SHP77 (cell line): ENCODE data around the gene TMPRSS3.
A peak's percentile ranks its signal among the peaks of the same experiment; 100 is the strongest.

Experiments used
- DNase-seq, 2 experiments: peaks; one replicate each; lab custom pipeline; 2025; lab: John Stamatoyannopoulos, UW

TMPRSS3 gene

DNA sequence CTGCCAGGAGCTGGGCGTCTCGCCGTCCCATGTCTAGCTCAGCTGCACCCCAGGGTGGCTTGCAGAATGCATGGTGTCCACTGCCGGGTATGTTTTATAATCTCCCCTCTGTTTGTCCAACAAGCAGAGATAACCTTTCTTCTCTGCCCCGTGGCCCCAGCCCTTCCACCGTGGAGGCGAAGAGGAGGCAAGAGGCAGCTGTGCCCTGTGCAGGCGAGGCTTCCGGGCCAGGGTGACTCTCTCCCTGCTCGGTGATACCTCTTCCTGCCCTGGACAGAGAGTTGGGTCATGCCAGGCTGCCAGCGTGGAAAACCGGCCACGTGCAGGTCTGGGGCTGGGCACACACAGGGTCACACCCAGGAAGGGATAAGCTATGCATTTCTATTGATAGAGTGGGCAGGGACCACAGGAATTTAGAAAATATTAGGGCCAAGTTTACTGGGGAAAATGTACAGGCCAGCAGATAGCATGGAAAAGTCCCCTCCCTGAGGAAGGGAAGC, 44.9 kb downstream of the TMPRSS3 start, which contains the start of gene TFF2:
TSS of gene TFF2 (minus strand) at position 68 of the 500 bp plus-strand sequence. CDS start at position 31, 37 bp downstream.
- DNase-seq, result no peak

DNA sequence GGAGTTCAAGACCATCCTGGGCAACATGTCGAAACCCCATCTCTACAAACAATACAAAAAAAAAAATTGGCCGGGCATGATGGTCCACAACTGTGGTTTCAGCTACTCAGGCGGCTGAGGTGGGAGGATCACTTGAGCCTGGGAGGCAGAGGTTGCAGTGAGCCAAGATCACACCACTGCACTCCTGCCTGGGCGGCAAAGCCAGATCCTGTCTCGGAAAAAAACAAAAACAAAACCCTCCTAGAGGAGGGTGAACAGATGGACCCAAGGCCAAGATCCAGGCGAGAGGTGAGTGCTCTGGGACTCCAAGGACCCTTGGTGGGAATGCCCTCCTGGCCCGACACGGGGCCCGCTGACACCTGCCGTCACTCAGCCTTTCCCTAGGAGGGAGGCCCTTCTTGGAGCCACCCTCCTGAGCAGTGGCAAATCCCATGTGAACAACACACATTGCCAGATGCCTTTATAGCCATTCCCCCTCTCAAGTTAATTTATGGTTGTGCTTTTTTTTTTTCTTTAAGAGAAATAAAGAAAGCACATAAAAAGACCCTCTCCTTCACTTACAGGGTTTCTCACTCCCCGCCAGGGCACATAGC, 45.4 kb downstream of the TMPRSS3 start:
- DNase-seq, result no peak

DNA sequence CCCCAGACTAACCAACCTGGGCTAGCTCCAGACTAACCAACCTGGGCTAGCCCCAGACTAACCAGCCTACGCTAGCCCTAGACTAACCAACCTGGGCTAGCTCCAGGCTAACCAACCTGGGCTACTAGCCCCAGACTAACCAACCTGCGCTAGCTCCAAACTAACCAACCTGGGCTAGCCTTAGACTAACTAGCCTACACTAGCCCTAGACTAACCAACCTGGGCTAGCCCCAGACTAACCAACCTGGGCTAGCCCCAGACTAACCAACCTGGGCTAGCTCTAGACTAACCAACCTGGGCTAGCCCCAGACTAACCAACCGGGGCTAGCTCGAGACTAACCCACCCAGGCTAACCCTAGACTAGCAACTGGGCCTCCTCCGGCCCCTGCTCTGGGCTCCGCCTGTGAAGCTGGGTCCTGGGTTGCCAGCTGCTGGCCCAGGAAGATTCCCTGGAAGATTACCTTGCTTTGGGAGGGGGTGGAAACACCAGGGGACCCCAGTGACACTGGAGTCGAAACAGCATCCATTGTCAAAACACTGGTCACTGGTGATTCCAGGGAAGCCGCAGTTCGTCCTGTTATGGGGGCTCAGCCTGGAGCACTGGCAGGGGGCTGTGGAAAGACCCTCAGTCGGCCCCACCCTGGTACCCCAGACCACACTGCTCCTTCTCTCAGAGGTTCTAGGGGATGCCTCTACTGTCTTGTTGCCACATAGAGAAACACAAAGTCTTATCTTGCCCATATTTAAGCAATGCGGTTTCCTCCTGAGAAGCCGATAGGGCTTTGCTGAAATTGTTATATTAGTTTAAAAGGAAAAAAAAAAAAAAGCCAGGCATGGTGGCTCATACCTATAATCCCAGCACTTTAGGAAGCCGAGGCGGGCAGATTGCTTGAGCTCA, 46.2 kb downstream of the TMPRSS3 start:
- DNase-seq, result no peak

DNA sequence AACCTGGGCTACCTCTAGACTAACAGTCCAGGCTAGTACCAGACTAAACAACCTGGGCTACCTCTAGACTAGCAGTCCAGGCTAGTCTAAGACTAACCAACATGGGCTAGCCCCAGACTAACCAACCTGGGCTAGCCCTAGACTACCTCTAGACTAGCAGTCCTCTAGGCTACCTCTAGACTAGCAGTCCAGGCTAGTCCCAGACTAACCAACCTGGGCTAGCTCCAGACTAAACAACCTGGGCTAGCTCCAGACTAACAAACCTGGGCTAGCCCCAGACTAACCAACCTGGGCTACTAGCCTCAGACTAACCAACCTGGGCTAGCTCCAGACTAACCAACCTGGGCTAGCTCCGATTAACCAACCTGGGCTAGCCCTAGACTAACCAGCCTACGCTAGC, 47.1 kb downstream of the TMPRSS3 start:
- DNase-seq, result no peak

DNA sequence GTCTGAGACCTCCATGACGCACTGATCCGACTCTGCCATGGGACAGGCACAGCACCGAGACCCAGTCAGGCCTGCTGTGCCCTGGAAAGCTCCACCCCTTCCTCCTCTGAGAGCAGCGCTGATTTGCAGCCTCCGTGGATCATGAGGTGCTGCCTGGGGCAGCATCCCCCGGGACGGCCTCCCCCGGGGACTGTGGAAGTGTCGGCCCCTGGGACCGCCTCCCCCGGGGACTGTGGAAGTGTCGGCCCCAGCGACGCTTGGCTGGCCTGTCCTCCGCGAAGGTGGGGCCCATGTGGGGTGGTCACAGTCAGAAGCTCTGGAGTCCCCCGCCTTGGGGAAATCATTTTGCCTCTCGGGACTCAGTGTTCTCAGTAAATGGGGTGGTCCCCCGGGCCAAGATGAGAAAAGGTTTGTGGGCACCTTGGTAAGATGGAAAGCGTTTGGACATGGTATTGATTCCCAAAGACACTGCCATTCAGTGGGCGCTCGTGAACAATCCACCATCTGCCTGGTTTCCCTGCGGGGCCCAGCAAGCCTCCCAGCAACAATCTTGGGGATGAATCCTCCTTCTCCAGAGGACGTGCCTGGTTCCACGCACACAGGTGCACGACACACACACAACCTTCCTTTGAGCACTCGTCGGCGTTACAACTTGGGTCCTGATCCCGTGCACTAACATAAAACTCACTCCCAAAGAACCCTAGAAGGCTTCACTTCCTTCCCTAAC, 48.1 kb downstream of the TMPRSS3 start:
- no peak for DNase-seq

DNA sequence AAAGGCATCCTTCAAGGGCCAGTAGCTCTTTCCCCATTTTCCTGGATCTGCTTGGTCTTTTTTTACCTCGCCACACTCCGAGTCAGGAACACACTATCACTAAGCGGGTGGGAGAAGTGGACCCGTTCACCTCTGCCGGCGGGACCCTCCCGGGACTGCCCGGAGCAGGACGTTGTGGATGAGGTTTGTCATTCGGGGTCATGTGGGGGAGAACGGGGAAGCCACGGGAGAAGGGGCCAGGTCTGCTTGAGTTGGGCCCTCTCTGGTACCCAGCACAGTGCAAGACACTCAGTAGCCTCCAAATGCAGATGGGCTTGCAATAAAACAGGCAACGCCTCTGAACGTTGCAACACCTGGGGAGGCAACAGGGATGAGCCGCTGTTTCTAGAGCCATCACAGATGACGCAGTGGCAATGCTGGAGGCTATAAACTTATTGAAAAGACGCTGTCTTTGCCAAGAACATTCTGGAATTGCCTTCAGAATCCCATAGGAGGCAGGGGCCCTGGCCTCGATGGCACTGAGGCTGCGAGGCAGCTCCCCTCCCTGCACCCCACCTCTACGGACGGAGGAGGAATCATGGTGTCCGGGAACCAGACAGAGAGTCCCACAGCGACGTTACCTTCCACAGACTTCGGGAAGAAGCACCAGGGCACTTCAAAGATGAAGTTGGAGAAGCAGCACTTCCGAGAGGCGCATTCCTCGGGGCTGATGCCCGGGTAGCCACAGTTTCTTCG, 48.8 kb downstream of the TMPRSS3 start:
- no peak for DNase-seq

DNA sequence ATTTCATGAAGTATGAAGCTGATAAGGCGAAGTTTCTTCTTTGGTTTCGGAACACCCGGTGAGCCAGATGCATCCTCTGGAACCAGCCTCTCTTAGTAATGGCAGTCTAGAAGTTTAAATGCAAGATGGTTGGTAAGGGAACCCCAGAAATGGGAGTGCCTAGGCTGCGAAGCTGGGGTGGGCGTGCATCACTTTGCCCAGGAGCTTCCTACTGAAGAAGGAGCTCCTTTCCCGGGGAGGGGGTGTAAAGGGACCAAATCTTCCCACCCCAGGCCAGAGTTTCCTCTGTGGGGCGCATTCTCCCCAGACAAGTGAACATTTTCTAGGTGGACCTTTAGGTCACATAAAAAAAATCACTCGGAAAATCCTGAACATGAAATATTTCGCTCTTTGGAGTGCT, 49.4 kb downstream of the TMPRSS3 start:
- DNase-seq, result no peak

DNA sequence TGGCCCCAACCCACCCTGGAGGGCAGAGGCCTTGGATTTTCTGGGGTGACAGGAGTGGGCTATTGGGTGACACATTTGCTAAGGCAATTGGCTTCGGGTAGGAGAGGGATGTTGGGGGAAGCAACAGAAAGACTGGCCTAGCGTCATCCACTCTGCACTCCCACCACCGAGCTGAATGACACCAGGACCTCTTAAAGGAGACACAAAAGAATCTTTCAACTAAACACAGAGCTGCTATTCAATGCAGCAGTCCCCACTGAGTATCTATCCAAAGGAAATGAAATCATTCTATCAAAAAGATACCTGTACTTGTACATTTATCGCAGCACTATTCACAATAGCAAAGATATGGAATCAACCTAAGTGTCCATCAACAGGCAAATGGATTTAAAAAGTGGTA, 51.2 kb downstream of the TMPRSS3 start:
- no peak for DNase-seq

DNA sequence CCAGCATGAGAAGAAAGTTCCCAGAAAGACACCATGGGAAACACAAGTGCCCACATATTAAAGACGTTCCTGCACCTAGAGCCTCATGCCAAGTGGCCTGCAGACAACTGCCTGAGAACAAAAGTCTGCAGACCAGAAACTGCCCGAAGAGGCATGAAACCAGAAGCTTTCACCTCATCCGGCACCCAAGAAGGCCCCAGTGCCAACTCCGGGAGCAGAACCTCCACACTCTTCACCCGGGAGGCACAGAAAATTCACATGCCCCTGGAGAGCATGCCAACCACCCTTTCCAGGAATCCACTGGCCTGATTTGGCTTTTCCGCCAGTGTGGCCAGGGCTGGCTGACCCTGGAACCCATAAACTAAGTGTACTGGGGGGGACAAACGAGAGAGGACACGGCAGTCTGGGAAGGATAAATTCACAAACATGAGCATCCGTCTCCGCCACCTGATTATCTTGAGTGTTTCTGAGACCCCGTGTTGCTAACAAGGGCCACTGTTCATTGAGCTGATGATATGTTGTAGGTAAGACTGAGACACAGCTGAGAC, 51.8 kb downstream of the TMPRSS3 start:
- no peak for DNase-seq

DNA sequence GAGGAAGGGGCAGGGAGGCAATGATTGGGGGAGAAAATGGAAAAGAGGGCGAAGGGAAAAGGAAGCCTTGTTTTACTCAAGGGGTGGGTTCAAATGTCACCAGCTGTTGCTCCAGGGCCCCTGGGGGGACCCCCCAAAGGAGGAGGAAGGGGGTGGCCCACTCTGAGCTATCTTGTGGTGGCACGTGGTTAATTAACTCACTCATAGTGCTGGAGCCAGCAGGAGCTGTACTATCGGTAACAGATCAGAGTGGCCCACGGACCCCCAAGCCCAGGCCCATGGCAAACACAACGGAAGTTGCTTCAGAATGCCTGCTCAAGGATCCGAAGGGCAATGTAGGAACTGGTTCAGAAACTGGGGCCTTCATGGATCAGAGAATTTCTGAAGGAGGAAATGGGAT, 52.3 kb downstream of the TMPRSS3 start:
- DNase-seq, result no peak

DNA sequence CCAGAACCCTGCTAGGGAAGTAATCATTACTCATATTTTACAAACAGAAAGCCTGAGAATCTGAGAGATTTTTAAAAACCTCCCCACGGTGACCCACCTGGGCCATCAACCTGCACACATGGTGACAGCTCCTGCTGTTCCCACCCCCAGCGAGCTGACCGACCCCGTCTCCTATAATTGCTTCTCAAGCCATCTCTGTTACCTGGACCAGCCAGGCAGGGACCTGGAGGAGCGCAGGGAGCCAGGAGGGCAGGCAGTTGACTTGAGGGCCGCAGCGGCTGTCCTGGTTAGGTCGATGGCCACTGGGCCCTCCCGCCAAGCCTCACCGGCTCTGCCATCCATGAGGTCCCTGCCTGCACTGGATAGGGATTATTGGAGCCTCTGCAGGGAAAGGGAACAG, 52.8 kb downstream of the TMPRSS3 start:
- DNase-seq, result no peak

DNA sequence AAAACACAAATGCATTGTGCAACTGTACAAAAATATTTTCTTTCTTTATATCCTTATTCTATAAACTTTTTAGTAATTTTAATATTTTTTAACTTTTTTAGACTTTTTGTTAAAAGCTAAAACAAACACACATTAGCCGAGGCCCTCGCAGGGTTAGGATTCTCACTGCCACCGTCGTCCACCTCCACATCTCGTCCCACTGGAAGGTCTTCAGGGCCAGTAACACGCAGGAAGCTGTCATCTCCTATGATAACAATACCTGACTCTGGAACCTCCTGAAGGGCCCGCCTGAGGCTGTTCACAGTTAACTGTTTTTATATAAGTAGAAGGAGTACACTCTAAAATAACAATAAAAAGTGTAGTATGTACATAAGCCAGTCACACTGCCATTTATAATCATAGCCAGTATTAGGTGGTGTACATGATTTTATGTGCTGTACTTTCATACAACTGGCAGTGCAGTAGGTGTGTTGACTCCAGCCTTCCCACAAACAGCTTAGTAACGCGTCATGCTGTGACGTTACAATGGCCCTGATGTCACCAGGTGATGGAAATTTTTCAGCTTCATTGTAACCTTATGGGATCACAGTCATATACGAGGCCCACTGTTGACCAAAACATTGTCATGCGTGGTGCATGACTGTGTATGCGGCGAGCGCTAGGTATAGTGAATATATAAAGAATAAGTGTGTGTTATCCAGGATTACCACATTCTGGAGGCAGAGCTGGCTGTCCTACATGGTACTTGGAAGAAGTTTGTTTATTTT, 53.9 kb downstream of the TMPRSS3 start:
- no peak for DNase-seq

DNA sequence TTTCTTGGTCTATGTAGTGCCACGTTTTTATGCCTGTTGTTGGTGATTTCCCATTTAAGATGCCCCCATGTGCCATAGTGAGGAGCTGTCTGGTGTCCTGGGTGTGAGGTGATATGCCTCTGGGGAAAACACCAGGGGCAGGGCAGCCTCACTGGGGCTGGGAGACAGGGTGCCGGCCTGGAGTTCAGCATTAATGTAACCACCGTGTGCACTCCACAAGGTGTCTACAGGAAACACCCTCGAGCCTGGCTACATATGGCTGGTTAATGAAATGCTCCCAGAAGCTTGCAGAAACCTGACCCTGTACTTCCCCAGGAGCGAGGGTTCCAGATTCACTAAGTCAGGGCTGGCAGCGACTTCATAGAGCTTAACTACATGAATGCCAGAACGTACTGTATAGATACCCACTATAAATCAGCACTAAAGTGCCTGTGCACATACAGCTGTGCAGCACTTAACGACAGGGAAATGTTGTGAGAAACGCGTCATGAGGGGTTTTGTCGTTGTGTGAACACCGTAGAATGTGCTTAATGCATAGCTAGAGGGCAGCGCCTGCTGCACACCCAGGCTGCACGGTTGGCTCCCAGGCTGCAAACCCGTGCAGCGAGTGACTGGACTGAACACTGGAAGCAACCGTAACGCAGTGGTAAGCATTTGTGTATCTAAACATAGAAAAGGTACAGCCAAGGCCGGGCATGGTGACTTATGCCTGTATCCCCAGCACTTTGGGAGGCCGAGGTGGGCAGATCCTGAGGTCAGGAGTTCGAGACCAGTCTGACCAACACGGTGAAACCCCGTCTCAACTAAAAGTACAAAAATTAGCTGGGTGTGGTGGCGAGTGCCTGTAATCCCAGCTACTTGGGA, 55.4 kb downstream of the TMPRSS3 start:
- DNase-seq, result peak; percentile 16 to 29

DNA sequence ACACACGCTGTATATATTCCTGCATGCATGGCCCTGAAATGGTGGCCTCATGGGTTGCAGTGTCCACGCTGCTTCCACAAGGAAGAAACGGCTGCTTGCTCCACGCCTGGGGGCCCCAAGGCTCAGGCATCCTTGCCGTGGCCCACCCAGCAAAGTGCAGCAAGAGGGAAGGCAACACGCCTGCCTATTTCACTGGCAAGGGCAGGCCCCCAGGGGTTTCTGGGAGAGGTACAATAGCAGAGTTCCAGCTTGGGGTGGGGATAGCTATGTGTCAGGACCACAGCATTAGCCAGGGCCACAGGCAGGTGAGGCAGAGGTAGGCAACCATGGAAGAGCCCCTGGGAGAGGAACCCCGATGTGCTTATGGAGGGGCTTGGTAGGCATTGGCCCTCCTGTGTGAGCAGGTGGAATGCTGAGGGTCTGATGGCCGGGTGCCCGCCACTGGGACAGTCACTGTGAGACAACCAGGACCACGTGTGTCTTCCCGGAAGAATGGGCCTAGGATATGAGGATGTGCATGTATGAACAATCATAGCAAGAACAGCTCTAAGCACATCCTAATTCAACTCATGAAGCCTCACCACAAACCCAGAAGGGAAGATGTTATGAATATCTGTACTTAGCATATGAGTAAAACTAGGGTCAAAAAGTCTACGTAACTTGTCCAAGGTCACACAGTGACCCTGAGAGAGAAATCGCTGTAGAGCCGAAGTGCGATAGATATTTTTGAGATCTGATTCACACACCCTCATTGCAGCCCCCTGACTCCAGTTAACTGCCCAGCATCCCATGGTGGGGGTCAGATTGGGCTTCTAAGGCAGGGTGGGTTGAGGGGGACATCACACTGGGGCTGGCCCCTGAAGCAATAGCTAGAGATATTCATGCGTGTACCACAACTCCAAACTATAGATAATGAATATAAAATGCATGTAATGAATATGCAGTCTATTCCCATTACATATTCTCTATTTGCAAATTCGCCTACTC, 56.8 kb downstream of the TMPRSS3 start:
- DNase-seq, result no peak

DNA sequence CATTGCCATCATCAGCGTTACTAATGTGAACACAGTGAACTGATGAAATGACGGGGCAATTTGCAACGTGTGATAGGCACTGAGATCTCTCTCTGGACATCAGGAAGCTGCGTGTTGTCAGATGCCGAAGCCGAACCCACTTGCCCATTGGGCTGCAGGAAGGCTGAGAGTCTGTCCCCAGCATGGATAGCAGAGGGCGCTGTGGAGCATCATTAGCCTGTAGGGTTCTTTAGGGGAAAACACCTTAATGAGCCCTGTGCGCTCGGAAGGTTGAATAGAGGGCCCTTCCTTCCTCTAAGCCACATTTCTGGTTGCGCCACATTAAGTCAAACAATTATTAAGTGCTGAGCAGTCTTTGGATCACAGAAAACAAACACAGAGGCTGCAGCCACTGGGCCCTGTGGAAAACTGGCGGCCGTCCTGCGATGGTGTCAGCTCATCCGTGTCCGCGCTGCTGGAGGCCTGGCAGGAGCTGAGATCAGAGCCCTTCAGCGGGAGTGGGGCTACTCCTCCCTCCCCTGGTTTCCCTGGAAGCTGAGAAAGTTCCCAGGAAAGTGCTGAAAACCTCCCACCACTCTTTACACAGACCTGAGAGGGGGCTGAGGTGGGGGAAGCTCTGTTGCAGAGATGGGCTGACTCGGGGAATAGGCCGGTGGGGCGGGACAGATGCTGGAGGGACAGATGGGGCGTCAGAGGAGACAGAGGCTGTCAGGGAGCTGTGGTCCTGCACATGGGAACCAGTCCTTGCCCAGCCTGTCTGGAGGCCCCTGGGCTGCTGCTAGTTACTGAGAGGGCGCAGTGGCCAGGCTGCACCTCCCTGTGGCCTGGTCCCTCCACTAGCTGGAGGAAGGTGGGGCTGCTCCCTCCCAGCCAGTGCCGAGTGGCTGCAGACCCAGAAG, 57.8 kb downstream of the TMPRSS3 start:
- DNase-seq, result peak; percentile 83 to 87

DNA sequence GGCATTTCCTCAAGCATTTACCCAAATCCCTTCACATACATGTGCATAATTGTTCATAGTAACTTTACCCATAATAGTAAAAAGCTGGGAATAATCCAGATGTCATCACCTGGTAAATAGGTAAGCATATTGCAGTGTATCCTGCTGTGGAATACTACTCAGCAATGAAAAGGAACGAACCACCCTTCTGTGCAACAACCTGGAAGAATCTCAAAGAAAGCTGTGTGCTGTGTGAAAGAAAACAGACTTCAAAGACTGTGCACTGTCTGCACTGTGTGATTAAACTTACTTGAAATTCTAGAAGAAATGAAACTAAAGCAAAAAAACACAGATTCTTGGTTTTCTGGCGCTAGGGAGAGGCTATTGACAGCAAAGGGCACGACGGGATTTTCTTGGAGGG, 58.6 kb downstream of the TMPRSS3 start:
- DNase-seq, result no peak

DNA sequence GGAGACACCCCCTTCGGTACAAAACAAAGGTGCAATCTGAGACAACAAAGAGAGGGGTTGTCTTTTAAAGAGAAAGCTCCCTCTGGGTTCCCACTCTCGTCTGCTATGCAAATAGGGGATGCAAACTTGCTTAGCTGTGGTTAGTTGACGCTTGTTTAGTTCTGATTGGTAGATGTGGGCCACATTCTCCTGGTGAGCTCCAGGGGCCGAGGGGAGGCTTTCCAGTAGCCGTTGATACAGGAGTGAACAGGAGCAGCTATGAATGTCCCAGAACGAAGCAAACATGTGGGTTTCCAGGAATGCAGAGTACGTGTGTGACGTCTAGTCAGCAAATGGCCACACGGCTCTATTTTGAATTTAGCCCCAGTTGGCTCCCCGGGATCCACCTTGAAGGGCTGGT, 59.8 kb downstream of the TMPRSS3 start:
- peak; percentile 51 to 72 for DNase-seq
